ENCODE data around the gene CYP8B1.

GRCh38 chr3:42847731-42848130 is 27.9 kb downstream of the CYP8B1 start:
- TF ChIP-seq POLR2A (IDR thresholded peaks at IDR 0.05), result no peak
- TF ChIP-seq CTCF (IDR thresholded peaks at IDR 0.05), result no peak
- no peak for TF ChIP-seq POLR2AphosphoS5 (IDR thresholded peaks at IDR 0.05)
- TF ChIP-seq EP300 (IDR thresholded peaks at IDR 0.05), result no peak

Data from stomach (tissue), 4 donors.